ENCODE measurements around the gene NUDT16L1. TPM values are rescaled to one million over a fixed set of nuclear protein-coding genes. Genes with fewer than 3 reads are reported as not detected.

Gene NUDT16L1
- polyA plus RNA-seq, 1 of the 3 experiments (the other 2 are of a cell fraction): 45.8 TPM

GRCh38 chr16:4660454-4661007 is 32.8 kb upstream of the NUDT16L1 start:
- H2AFZ ChIP-seq (ENCODE audit: low read depth): no peak overlapping the region
- WGBS (ENCODE audit: low lambda C conversion rate): 91% methylated on average over 6 of the region's 18 CpGs
- H3K9ac ChIP-seq: no peak overlapping the region
- H4K20me1 ChIP-seq (ENCODE audit: insufficient read depth): peaks cover 4% of the 10 kb centered on the region; the same call in 1 of the 2 replicates
- H3K9me3 ChIP-seq: no peaks in the 10 kb centered on the region
- TF ChIP-seq CHD2 (IDR thresholded peaks at IDR 0.05; ENCODE audit: low read length, partially characterized antibody) (no peak), FOXJ3 (CRISPR knock-in tag; IDR thresholded peaks at IDR 0.05) (no peak), ELF1 (IDR thresholded peaks at IDR 0.05) (no peak), MXI1 (IDR thresholded peaks at IDR 0.05; ENCODE audit: low read depth, low read length) (no peak), CTCF (IDR thresholded peaks at IDR 0.05) (no peak), MAX (IDR thresholded peaks at IDR 0.05; ENCODE audit: low read depth) (no peak), REST (IDR thresholded peaks at IDR 0.05; ENCODE audit: low read depth, low read length) (no peak), PBX3 (IDR thresholded peaks at IDR 0.05) (no peak)
- CTCF ChIA-PET: interaction anchor here (1.4 to 1.8 kb wide), 2 partner anchors 9 to 23 kb away, joined by 3 to 4 read pairs; no protein-coding TSS in a partner anchor
- no peak overlapping the region for H3K4me3 ChIP-seq (ENCODE audit: low read depth in 2 of 2, low read length in 1 of 2)
- no peaks in the 10 kb centered on the region for H3K4me1 ChIP-seq (ENCODE audit: control insufficient read depth in 1 of 2, insufficient read depth in 2 of 2, low read depth in 1 of 2, low read length in 1 of 2)
- DNase-seq: peak; percentile 50
- POLR2A ChIA-PET: no interaction called here
- no peaks in the 10 kb centered on the region; the same call in none of the 2 replicates for H3K79me2 ChIP-seq (ENCODE audit: insufficient read depth)
- H3K36me3 ChIP-seq (replicated peaks in 1 of 2; ENCODE audit: control insufficient read depth in 1 of 2, insufficient read depth in 2 of 2, low read length in 1 of 2): peaks cover 4 to 23% of the 10 kb centered on the region in 2 experiments
- H3K27ac ChIP-seq (ENCODE audit: low read depth in 2 of 2, low read length in 1 of 2): no peak overlapping the region
- no peaks in the 10 kb centered on the region for H3F3A ChIP-seq (replicated peaks; ENCODE audit: insufficient read depth)
- no peak overlapping the region for H3K4me2 ChIP-seq
- no peaks in the 10 kb centered on the region for H3K27me3 ChIP-seq (ENCODE audit: insufficient read depth)
- no peaks in the 10 kb centered on the region for H3K9me2 ChIP-seq

- 96% methylated on average over 7 of the region's 11 CpGs for WGBS (ENCODE audit: low lambda C conversion rate)
- Histone ChIP-seq H3K79me2 (ENCODE audit: insufficient read depth) (no peaks in the 10 kb centered on the region; the same call in 1 of the 2 replicates), H3K4me1 (ENCODE audit: control insufficient read depth in 1 of 2, insufficient read depth in 2 of 2, low read depth in 1 of 2, low read length in 1 of 2) (no peaks in the 10 kb centered on the region), H3K36me3 (replicated peaks in 1 of 2; ENCODE audit: control insufficient read depth in 1 of 2, insufficient read depth in 2 of 2, low read length in 1 of 2) (peaks cover 0 to 18% of the 10 kb centered on the region in 2 experiments), H3K27ac (ENCODE audit: low read depth in 2 of 2, low read length in 1 of 2) (no peak overlapping the region), H4K20me1 (ENCODE audit: insufficient read depth) (peaks cover 4% of the 10 kb centered on the region; the same call in 1 of the 2 replicates), H2AFZ (ENCODE audit: low read depth) (no peak overlapping the region), H3K4me3 (ENCODE audit: low read depth in 2 of 2, low read length in 1 of 2) (no peak overlapping the region), H3K4me2 (no peak overlapping the region), H3K9me3 (no peaks in the 10 kb centered on the region), H3K27me3 (ENCODE audit: insufficient read depth) (no peaks in the 10 kb centered on the region), H3K9me2 (no peaks in the 10 kb centered on the region), H3F3A (replicated peaks; ENCODE audit: insufficient read depth) (no peaks in the 10 kb centered on the region), H3K9ac (no peak overlapping the region)
- ChIA-PET POLR2A (no interaction called here), CTCF (no interaction called here)
- no peak for TF ChIP-seq MAX (IDR thresholded peaks at IDR 0.05; ENCODE audit: low read depth)
- TF ChIP-seq TCF12 (IDR thresholded peaks at IDR 0.05): no peak
- TF ChIP-seq FOSL2 (IDR thresholded peaks at IDR 0.05; ENCODE audit: borderline replicate concordance, low read depth): no peak
- TF ChIP-seq RFX5 (IDR thresholded peaks at IDR 0.05; ENCODE audit: low read length): no peak
- no peak for TF ChIP-seq RCOR1 (IDR thresholded peaks at IDR 0.05; ENCODE audit: low read length)
- TF ChIP-seq NFIC (IDR thresholded peaks at IDR 0.05; ENCODE audit: borderline replicate concordance): no peak
- no peak for TF ChIP-seq CHD2 (IDR thresholded peaks at IDR 0.05; ENCODE audit: low read length, partially characterized antibody)
- TF ChIP-seq MEF2A (IDR thresholded peaks at IDR 0.05; ENCODE audit: borderline replicate concordance, low read depth): no peak
- TF ChIP-seq TEAD4 (IDR thresholded peaks at IDR 0.05; ENCODE audit: borderline replicate concordance, insufficient read depth): no peak
- no peak for TF ChIP-seq TAF1 (IDR thresholded peaks at IDR 0.05; ENCODE audit: borderline replicate concordance, low read depth, low read length)
- no peak for TF ChIP-seq POLR2AphosphoS5 (IDR thresholded peaks at IDR 0.05; ENCODE audit: low read depth, low read length)
- TF ChIP-seq EZH2phosphoT487 (IDR thresholded peaks at IDR 0.05; ENCODE audit: borderline replicate concordance, low read depth): no peak
- no peak for TF ChIP-seq RAD21 (IDR thresholded peaks at IDR 0.05; ENCODE audit: low read length)
- DNase-seq: no peak
Observed at GRCh38 chr16:4661661-4662060, 31.7 kb upstream of the NUDT16L1 start.
